ENCODE results near the gene POU6F2. TPM values are rescaled to one million over a fixed set of nuclear protein-coding genes. Genes with fewer than 3 reads are reported as not detected.
"Not testable (repeated sequence)": the region's sequence is repeated elsewhere in the genome, so short reads cannot be mapped to it uniquely, and the experiment has no call there.

POU6F2 gene
- total RNA-seq, 2 experiments from 2014 or later, result not detected

GRCh38 chr7:39172137-39172536 is 194.4 kb downstream of the POU6F2 start:
- POLR2A ChIA-PET, result no interaction called here
- CTCF ChIA-PET, result no interaction called here

- ChIA-PET CTCF (no interaction called here), POLR2A (no interaction called here)
These were observed 203.7 kb downstream of the POU6F2 start for GRCh38 chr7:39181398-39181797.

GRCh38 chr7:39183796-39184195 is 206.1 kb downstream of the POU6F2 start:
- CTCF ChIA-PET, result no interaction called here

GRCh38 chr7:39184391-39184790 is 206.7 kb downstream of the POU6F2 start:
- CTCF ChIA-PET, result no interaction called here
- POLR2A ChIA-PET, result no interaction called here

More at GRCh38 chr7:39183796-39184195, 206.1 kb downstream of the POU6F2 start:
- POLR2A ChIA-PET, result no interaction called here

- POLR2A ChIA-PET, result no interaction called here
- CTCF ChIA-PET, result no interaction called here
These were observed 208.4 kb downstream of the POU6F2 start for GRCh38 chr7:39186131-39186530.

- ChIA-PET CTCF (no interaction called here), POLR2A (no interaction called here)
These were observed 209.0 kb downstream of the POU6F2 start for GRCh38 chr7:39186671-39187070.

GRCh38 chr7:39187130-39187529 is 209.4 kb downstream of the POU6F2 start:
- POLR2A ChIA-PET, result no interaction called here
- CTCF ChIA-PET, result no interaction called here

- CTCF ChIA-PET, result no interaction called here
- POLR2A ChIA-PET, result no interaction called here
These were observed 214.8 kb downstream of the POU6F2 start for GRCh38 chr7:39192476-39192875.

GRCh38 chr7:39194388-39194787 is 216.7 kb downstream of the POU6F2 start:
- POLR2A ChIA-PET, CTCF ChIA-PET: not testable (repeated sequence)

- CTCF ChIA-PET, result no interaction called here
- POLR2A ChIA-PET, result no interaction called here
These were observed 218.3 kb downstream of the POU6F2 start for GRCh38 chr7:39195967-39196366.

GRCh38 chr7:39197831-39198230 is 220.1 kb downstream of the POU6F2 start:
- ChIA-PET CTCF (no interaction called here), POLR2A (no interaction called here)

- ChIA-PET CTCF (no interaction called here), POLR2A (no interaction called here)
These were observed 220.8 kb downstream of the POU6F2 start for GRCh38 chr7:39198556-39198955.

GRCh38 chr7:39199006-39199405 is 221.3 kb downstream of the POU6F2 start:
- POLR2A ChIA-PET, result no interaction called here
- CTCF ChIA-PET, result no interaction called here

- CTCF ChIA-PET, result no interaction called here
These were observed 222.2 kb downstream of the POU6F2 start for GRCh38 chr7:39199951-39200350.

GRCh38 chr7:39202041-39202440 is 224.3 kb downstream of the POU6F2 start:
- POLR2A ChIA-PET, result no interaction called here
- CTCF ChIA-PET, result no interaction called here

More at GRCh38 chr7:39199951-39200350, 222.2 kb downstream of the POU6F2 start:
- POLR2A ChIA-PET, result no interaction called here

- CTCF ChIA-PET, result no interaction called here
- POLR2A ChIA-PET, result no interaction called here
These were observed 232.7 kb downstream of the POU6F2 start for GRCh38 chr7:39210362-39210761.

- POLR2A ChIA-PET, result no interaction called here
These were observed 233.9 kb downstream of the POU6F2 start for GRCh38 chr7:39211581-39211980.

GRCh38 chr7:39212876-39213275 is 235.2 kb downstream of the POU6F2 start:
- CTCF ChIA-PET, result no interaction called here
- POLR2A ChIA-PET, result no interaction called here

More at GRCh38 chr7:39211581-39211980, 233.9 kb downstream of the POU6F2 start:
- CTCF ChIA-PET, result no interaction called here

- CTCF ChIA-PET, result no interaction called here
- POLR2A ChIA-PET, result no interaction called here
These were observed 240.1 kb downstream of the POU6F2 start for GRCh38 chr7:39217783-39218182.

GRCh38 chr7:39219869-39220268 is 242.2 kb downstream of the POU6F2 start:
- POLR2A ChIA-PET, result no interaction called here

GRCh38 chr7:39221901-39222300 is 244.2 kb downstream of the POU6F2 start:
- POLR2A ChIA-PET, result no interaction called here
- CTCF ChIA-PET, result interaction anchor here (0.7 kb wide), 1 partner anchor 115 kb away, joined by 6 read pairs; no protein-coding TSS in a partner anchor

More at GRCh38 chr7:39219869-39220268, 242.2 kb downstream of the POU6F2 start:
- CTCF ChIA-PET, result no interaction called here

GRCh38 chr7:39228946-39229345 is 251.2 kb downstream of the POU6F2 start:
- POLR2A ChIA-PET, result no interaction called here
- CTCF ChIA-PET, result no interaction called here
